ENCODE data around the gene SUN5.

The SUN5 gene

GRCh38 chr20:32989507-32990283 is 14.5 kb downstream of the SUN5 start:
- H3K4me3 ChIP-seq (replicated peaks in 1 of 2; ENCODE audit: low read depth in 2 of 2, low read length in 2 of 2): no peak overlapping the region
- TF ChIP-seq CTCF (IDR thresholded peaks at IDR 0.05; ENCODE audit: low read depth, low read length): no peak
- no peak for DNase-seq (ENCODE audit: low read depth in 2 of 2)

DNA sequence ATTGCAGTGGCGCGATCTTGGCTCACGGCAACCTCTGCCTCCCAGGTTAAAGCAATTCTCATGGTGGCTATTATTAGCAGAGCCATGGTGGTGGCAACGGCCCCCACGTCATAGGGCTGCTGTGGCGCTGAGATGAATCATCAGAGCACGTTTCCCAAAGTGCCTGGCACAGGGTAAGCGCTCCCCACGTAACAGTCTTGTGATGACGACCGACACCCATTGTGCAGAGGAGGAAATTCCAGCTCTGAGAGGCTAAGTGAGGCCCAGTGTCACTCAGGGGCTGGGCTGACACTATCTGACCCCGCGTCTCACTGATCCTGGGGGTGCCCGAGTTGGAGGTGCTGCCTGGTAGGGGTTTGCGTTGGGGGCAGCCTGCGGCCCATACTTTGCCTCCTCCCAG is 16.2 kb downstream of the SUN5 start:
- no peak for DNase-seq (ENCODE audit: low read depth in 2 of 2)
- TF ChIP-seq CTCF (IDR thresholded peaks at IDR 0.05; ENCODE audit: low read depth, low read length): no peak
- H3K4me3 ChIP-seq (replicated peaks in 1 of 2; ENCODE audit: low read depth in 2 of 2, low read length in 2 of 2): no peak overlapping the region

- TF ChIP-seq CTCF (IDR thresholded peaks at IDR 0.05; ENCODE audit: low read depth, low read length): no peak
- H3K4me3 ChIP-seq (replicated peaks in 1 of 2; ENCODE audit: low read depth in 2 of 2, low read length in 2 of 2): no peak overlapping the region
- DNase-seq (ENCODE audit: low read depth in 2 of 2): no peak
Observed at GRCh38 chr20:32987044-32987825, 17.0 kb downstream of the SUN5 start.

DNA sequence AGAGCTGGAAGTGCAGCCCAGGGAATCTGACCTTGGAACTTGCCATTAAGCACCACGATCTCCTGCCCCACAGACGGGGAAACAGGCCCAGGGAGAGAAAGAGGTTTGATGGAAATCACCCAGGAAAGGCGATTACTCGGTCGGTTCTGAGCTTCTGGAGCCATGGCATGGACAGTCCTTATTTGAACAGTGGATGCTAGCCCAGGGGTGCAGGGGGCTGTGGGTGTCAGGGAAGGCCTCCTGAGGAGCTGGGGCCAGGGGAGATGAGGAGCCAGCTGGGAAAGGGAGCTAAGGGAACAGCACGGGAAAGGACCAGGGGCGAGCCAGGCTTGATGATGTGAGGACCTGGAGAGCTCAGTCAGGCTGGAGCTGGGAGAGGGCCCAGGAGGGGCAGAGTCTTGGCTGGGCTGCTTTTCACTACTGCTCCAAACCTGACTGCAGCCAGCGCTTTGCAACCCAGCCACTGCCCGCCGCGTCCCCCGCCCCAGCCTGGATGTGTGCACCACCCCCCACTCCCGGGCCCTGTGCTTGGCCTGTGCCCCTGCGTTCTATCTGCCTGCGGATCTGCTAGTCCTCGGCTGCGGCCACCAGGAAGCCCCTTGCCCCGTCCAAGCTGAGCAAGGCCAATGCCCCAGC is 17.8 kb downstream of the SUN5 start:
- TF ChIP-seq CTCF (IDR thresholded peaks at IDR 0.05; ENCODE audit: low read depth, low read length): no peak
- DNase-seq (ENCODE audit: low read depth in 2 of 2): no peak
- H3K4me3 ChIP-seq (replicated peaks in 1 of 2; ENCODE audit: low read depth in 2 of 2, low read length in 2 of 2): no peak overlapping the region

DNA sequence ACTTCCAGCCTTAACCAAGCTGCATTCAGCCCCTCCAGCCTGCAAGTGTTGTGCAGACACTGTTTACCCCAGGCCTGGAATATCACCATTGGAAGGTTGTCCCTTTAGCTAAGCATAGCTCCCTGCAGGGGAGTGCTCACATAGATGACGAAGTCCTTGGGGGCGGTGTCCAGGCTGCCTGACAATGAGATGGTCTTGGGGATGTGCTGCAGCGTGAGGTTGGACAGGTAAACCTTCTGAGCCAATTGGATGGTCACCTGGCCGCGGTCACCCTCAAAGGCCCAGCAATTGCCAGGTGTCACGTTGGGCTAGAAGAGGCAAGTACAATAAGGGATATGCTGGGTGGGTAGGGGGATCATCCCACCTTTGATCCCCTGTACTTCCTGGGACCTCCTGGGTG is 18.6 kb downstream of the SUN5 start:
- TF ChIP-seq CTCF (IDR thresholded peaks at IDR 0.05; ENCODE audit: low read depth, low read length): no peak
- no peak for DNase-seq (ENCODE audit: low read depth in 2 of 2)
- no peak overlapping the region for H3K4me3 ChIP-seq (replicated peaks in 1 of 2; ENCODE audit: low read depth in 2 of 2, low read length in 2 of 2)

- no peak overlapping the region for H3K4me3 ChIP-seq (replicated peaks in 1 of 2; ENCODE audit: low read depth in 2 of 2, low read length in 2 of 2)
- no peak for DNase-seq (ENCODE audit: low read depth in 2 of 2)
- TF ChIP-seq CTCF (IDR thresholded peaks at IDR 0.05; ENCODE audit: low read depth, low read length): no peak
Observed at GRCh38 chr20:32984631-32985354, 19.4 kb downstream of the SUN5 start.
